MM.1S (cell line): ENCODE data around the gene GRIN1.

Experiments
- DNase-seq: peaks from one replicate; pipeline ENCODE4 v3.0.0-alpha.2; 2015
- H2AFZ ChIP-seq: fragments of 300-600 bp; sonication (generic); 2 replicates; pipeline ENCODE4 v1.6.0; 2016; ENCODE audit warnings: antibody characterized with exemption, low read length
- H3F3A ChIP-seq: fragments of 300-600 bp; sonication (generic); 2 replicates; pipeline ENCODE4 v1.6.1; 2016; ENCODE audit warnings: mild to moderate bottlenecking, antibody characterized with exemption, low read length, moderate library complexity, mixed read lengths; ENCODE audit not compliant: insufficient read depth
- H3K27ac ChIP-seq: fragments of 300-600 bp; sonication (generic); 2 replicates; pipeline ENCODE4 v1.5.1; 2016; ENCODE audit warnings: mild to moderate bottlenecking, low read length
- H3K27me3 ChIP-seq: fragments of 300-600 bp; sonication (generic); replicated peaks from 2 replicates; pipeline ENCODE4 v1.6.0; 2016; ENCODE audit warnings: low read length; ENCODE audit not compliant: insufficient read depth
- H3K36me3 ChIP-seq: fragments of 300-600 bp; sonication (generic); replicated peaks from 2 replicates; pipeline ENCODE4 v1.6.1; 2016; ENCODE audit warnings: mild to moderate bottlenecking, low read length, mixed read lengths; ENCODE audit not compliant: insufficient read depth
- H3K4me1 ChIP-seq: fragments of 300-600 bp; sonication (generic); 2 replicates; pipeline ENCODE4 v1.6.1; 2016; ENCODE audit warnings: low read length, mixed read lengths
- H3K4me2 ChIP-seq: fragments of 300-600 bp; sonication (generic); 2 replicates; pipeline ENCODE4 v1.6.0; 2016; ENCODE audit warnings: low read depth, low read length
- H3K4me3 ChIP-seq: fragments of 300-600 bp; sonication (generic); 2 replicates; pipeline ENCODE4 v1.5.1; 2016; ENCODE audit warnings: low read length, mixed read lengths
- H3K79me2 ChIP-seq: fragments of 300-600 bp; sonication (generic); 2 replicates; pipeline ENCODE4 v1.6.1; 2016; ENCODE audit warnings: mixed run types, low read length, mixed read lengths
- H3K9ac ChIP-seq: fragments of 300-600 bp; sonication (generic); 2 replicates; pipeline ENCODE4 v1.6.1; 2016; ENCODE audit warnings: low read length, mixed read lengths
- H3K9me2 ChIP-seq: fragments of 300-600 bp; sonication (generic); replicated peaks from 2 replicates; pipeline ENCODE4 v1.6.1; 2016; ENCODE audit warnings: mild to moderate bottlenecking, low read length, mixed read lengths; ENCODE audit not compliant: insufficient read depth
- H3K9me3 ChIP-seq: fragments of 300-600 bp; sonication (generic); replicated peaks from 2 replicates; pipeline ENCODE4 v1.6.1; 2016; ENCODE audit warnings: mild to moderate bottlenecking, low read length, mixed read lengths; ENCODE audit not compliant: insufficient read depth
- H4K20me1 ChIP-seq: fragments of 300-600 bp; sonication (generic); 2 replicates; pipeline ENCODE4 v1.6.1; 2016; ENCODE audit warnings: mild to moderate bottlenecking, low read length, moderate library complexity, mixed read lengths; ENCODE audit not compliant: insufficient read depth
- CTCF ChIP-seq: fragments of 300-600 bp; sonication (generic); IDR thresholded peaks from 2 replicates; pipeline ENCODE4 v1.5.1; 2016; ENCODE audit warnings: antibody characterized with exemption, low read length, mixed read lengths
- EZH2 ChIP-seq: fragments of 300-600 bp; sonication (generic); optimal IDR thresholded peaks from 2 replicates; pipeline ENCODE3; 2017; ENCODE audit warnings: low read depth, mild to moderate bottlenecking, antibody characterized with exemption, low read length, mixed read lengths
- EZH2phosphoT487 ChIP-seq: fragments of 300-600 bp; sonication (generic); IDR thresholded peaks from 2 replicates; pipeline ENCODE4 v1.6.1; 2018; ENCODE audit warnings: antibody characterized with exemption, low read length

Gene GRIN1

GRCh38 chr9:137111788-137112563, 27.0 kb upstream of the GRIN1 start:
- Histone ChIP-seq H2AFZ (no peak overlapping the region), H3K27ac (no peak overlapping the region), H3K9me2 (no peaks in the 10 kb centered on the region), H4K20me1 (no peaks in the 10 kb centered on the region), H3K27me3 (peaks cover 6% of the 10 kb centered on the region; the same call in 1 of the 2 replicates), H3K4me3 (no peak overlapping the region), H3K36me3 (no peaks in the 10 kb centered on the region), H3K9me3 (no peaks in the 10 kb centered on the region), H3K4me2 (no peak overlapping the region), H3K4me1 (no peaks in the 10 kb centered on the region), H3K79me2 (no peaks in the 10 kb centered on the region), H3F3A (no peaks in the 10 kb centered on the region), H3K9ac (no peak overlapping the region)
- no peak for TF ChIP-seq CTCF
- TF ChIP-seq EZH2phosphoT487 = no peak
- TF ChIP-seq EZH2 = no peak
- DNase-seq = no peak

- Histone ChIP-seq H3K4me3 (no peak overlapping the region), H3K79me2 (no peaks in the 10 kb centered on the region), H3F3A (no peaks in the 10 kb centered on the region), H2AFZ (no peak overlapping the region), H3K4me1 (no peaks in the 10 kb centered on the region), H3K9ac (no peak overlapping the region), H3K36me3 (no peaks in the 10 kb centered on the region), H3K27ac (no peak overlapping the region), H3K27me3 (peaks cover 12% of the 10 kb centered on the region), H4K20me1 (no peaks in the 10 kb centered on the region), H3K9me2 (no peaks in the 10 kb centered on the region), H3K4me2 (no peak overlapping the region), H3K9me3 (no peaks in the 10 kb centered on the region)
- TF ChIP-seq EZH2 (no peak), CTCF (no peak), EZH2phosphoT487 (no peak)
- DNase-seq = no peak
These were observed 26.2 kb upstream of the GRIN1 start for GRCh38 chr9:137112564-137113384.

DNA sequence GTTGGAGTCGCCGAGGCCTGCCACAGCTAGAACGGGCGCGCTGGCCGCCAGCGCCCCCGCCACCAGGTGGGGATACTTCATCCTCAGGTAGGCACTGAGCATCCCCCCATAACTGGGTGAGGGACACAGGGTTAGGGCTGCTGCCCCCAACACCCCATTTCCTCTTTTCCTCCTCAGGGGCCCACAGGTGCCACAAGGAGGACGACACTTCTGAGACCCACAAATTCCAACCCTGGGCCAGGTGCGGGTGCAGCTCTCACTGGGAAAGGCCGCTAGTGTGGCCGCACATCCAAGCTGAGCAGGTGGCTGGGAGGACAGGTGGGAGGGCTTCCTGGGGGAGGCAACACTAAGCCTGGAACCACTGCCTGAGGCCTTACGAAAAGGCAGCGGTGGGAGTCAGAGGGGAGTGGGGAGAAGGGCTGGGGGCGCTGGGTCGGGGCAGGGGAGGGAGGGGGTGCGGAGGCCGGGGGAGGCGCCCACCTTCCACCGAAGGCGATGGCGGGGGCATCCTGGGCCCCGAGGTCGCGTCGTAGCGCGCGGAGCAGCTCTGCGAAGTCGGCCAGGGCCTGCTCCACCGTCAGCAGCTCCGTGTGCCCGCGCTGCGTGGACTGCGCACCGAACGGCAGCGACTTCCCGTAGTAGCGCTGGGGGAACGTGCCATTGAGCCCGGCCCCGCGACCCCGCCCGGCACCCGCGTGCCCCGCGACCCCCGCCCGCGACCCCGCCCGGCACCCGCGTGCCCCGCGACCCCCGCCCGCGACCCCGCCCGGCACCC, 25.4 kb upstream of the GRIN1 start:
- Histone ChIP-seq H3K27me3 (peaks cover 15% of the 10 kb centered on the region), H3K36me3 (no peaks in the 10 kb centered on the region), H3K4me2 (no peak overlapping the region), H3K9ac (no peak overlapping the region), H3K9me2 (no peaks in the 10 kb centered on the region), H3K9me3 (no peaks in the 10 kb centered on the region), H3K4me3 (no peak overlapping the region), H3K27ac (no peak overlapping the region), H4K20me1 (no peaks in the 10 kb centered on the region), H3K79me2 (no peaks in the 10 kb centered on the region), H3F3A (no peaks in the 10 kb centered on the region), H2AFZ (no peak overlapping the region), H3K4me1 (no peaks in the 10 kb centered on the region)
- TF ChIP-seq CTCF (no peak), EZH2phosphoT487 (no peak), EZH2 (no peak)
- no peak for DNase-seq
